WI38 (cell line): ENCODE results near the gene KRT80.

ENCODE experiments used
- H3K4me3 ChIP-seq: 2 replicates; pipeline ENCODE4 v1.5.1; 2011; ENCODE audit warnings: low read depth, mild to moderate bottlenecking, control low read depth, low read length
- TF ChIP-seq, protein P1 (sequence below): IDR thresholded peaks from 2 replicates; pipeline ENCODE4 v1.5.1; 2012; ENCODE audit warnings: low read depth, mild to moderate bottlenecking, control low read depth, low read length

KRT80 gene

DNA sequence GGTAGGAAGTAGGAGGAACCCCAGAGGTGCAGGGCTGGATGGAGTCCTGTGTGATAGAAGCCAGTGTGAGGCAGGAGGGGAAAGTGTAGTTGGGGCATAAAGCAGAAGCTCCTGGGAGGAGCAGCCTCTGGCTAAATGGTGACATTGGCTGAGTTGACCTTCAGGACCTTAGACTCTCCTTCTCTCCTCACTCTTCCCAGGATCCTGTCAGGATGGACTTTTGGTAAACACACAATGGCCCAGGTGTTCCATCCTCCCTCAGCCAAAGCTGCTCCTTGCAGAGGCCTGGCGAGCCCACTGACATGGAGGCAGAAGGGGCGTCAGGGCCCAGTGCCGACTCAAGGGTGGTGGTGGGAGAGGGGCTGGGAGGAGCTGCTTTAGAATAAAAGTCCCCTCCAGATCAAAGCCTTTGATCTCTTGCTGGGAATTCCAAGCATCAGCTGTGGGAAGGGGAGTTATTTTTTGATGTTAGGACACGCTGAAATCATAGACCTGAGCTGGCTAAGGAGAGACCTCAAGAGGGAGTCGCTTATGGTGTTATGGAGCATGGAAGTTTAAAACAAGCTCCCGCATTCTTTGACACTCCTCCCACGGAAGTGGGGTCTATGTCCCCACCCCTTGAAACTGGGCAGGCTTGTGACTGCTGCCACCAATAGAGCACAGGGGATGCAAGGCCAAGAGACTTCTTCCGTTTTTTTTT is 68.2 kb downstream of the KRT80 start:
- TF ChIP-seq, protein P1, sequence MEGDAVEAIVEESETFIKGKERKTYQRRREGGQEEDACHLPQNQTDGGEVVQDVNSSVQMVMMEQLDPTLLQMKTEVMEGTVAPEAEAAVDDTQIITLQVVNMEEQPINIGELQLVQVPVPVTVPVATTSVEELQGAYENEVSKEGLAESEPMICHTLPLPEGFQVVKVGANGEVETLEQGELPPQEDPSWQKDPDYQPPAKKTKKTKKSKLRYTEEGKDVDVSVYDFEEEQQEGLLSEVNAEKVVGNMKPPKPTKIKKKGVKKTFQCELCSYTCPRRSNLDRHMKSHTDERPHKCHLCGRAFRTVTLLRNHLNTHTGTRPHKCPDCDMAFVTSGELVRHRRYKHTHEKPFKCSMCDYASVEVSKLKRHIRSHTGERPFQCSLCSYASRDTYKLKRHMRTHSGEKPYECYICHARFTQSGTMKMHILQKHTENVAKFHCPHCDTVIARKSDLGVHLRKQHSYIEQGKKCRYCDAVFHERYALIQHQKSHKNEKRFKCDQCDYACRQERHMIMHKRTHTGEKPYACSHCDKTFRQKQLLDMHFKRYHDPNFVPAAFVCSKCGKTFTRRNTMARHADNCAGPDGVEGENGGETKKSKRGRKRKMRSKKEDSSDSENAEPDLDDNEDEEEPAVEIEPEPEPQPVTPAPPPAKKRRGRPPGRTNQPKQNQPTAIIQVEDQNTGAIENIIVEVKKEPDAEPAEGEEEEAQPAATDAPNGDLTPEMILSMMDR = no peak
- no peak overlapping the region for H3K4me3 ChIP-seq

GRCh38 chr12:52122904-52123303 is 68.9 kb downstream of the KRT80 start:
- H3K4me3 ChIP-seq = no peak overlapping the region
- TF ChIP-seq, protein P1 = no peak

DNA sequence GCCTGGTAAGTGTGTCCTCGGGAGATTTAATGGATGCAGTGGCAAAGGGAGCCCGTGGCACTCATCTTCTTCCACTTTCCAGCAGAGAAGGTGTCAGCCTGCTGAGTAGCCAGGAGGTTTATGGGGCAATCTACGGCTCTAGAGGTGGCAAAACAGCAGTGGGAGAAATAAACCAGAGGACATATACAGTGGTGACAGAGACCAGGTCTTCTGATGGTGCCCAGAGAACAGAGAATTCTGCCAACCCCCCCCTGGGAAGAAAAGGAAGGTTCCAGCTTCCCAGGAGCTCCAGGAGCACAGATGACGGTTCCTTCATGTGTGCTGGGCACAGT is 69.3 kb downstream of the KRT80 start:
- TF ChIP-seq, protein P1 = no peak
- no peak overlapping the region for H3K4me3 ChIP-seq

GRCh38 chr12:52121824-52122539 is 69.8 kb downstream of the KRT80 start:
- no peak overlapping the region for H3K4me3 ChIP-seq
- TF ChIP-seq, protein P1 = peak; percentile 54

GRCh38 chr12:52120951-52121823 is 70.6 kb downstream of the KRT80 start:
- TF ChIP-seq, protein P1 = no peak
- no peak overlapping the region for H3K4me3 ChIP-seq

- H3K4me3 ChIP-seq = no peak overlapping the region
Observed at GRCh38 chr12:52119398-52120254, 72.2 kb downstream of the KRT80 start.

More at GRCh38 chr12:52119398-52120254, 72.2 kb downstream of the KRT80 start:
- TF ChIP-seq, protein P1 = peak; percentile 19; the same call in 1 of the 2 replicates
